ENCODE measurements around the gene KIR2DL3. TPM values are rescaled to one million over a fixed set of nuclear protein-coding genes. Genes with fewer than 3 reads are reported as not detected.
"Not testable (repeated sequence)": the region's sequence is repeated elsewhere in the genome, so short reads cannot be mapped to it uniquely, and the experiment has no call there.

KIR2DL3 gene
- total RNA-seq: not detected

DNA sequence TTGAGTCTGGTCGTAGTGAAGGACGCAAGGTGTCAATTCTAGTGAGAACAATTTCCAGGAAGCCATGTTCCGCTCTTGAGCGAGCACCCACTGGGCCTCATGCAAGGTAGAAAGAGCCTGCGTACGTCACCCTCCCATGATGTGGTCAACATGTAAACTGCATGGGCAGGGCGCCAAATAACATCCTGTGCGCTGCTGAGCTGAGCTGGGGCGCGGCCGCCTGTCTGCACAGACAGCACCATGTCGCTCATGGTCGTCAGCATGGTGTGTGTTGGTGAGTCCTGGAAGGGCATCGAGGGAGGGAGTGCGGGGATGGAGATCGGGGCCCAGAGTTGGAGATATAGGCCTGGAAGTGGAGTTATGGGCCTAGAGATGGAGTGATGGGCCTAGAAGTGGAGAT lies at the start of gene KIR2DL3:
KIR2DL3 (plus strand) TSS at position 208 of the 400 bp plus-strand sequence; CDS start at position 241, 33 bp downstream.
- not testable (repeated sequence) for H3K36me3 ChIP-seq (ENCODE audit: control insufficient read depth in 3 of 3, insufficient read depth in 3 of 3, low read length in 3 of 3); H3K9me3 ChIP-seq (ENCODE audit: control insufficient read depth in 3 of 3, low read length in 3 of 3); H3K9ac ChIP-seq (ENCODE audit: low read depth in 1 of 3, low read length in 3 of 3); H3K27ac ChIP-seq (ENCODE audit: low read depth, low read length); H3K27me3 ChIP-seq (ENCODE audit: control insufficient read depth in 3 of 3, insufficient read depth in 3 of 3, low read length in 3 of 3); H3K4me3 ChIP-seq (ENCODE audit: low read length in 3 of 3); H3K4me1 ChIP-seq (ENCODE audit: control insufficient read depth in 3 of 3, insufficient read depth in 3 of 3, low read length in 3 of 3)

DNA sequence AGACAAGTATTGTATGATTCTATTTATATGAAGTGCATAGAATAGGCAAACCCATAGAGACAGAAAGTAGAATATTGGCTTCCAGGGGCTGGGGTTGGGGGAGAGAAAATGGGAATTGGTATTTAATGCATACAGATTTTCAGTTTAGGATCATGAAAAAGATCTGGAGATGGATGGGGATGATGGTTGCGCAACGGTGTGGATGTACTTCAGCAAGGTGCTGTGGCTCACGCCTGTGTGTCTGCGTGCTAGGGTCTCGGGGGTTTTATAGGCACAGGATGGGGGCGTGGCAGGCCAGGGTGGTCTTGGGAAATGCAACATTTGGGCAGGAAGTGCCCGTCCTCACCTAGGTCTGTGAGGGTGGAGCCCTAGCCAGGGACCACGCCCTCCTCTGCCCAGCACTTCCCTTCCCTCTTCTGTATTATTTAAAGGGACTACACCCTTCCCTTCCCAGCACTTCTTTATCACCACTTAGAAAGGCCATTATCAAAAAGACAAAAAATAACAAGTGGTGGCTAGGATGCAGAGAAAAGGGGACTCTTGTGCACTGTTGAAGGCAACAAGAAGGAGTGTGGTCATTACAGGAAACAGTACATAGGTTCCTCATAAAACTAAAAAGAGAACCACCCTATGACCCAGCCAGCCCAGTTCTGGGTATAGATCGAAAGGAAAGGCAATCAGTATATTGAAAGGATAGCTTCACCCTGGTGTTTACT lies 46.6 kb upstream of the KIR2DL3 start:
- H3K9me3 ChIP-seq (ENCODE audit: control insufficient read depth in 3 of 3, low read length in 3 of 3): no peaks in the 10 kb centered on the region
- no peaks in the 10 kb centered on the region for H3K4me1 ChIP-seq (ENCODE audit: control insufficient read depth in 3 of 3, insufficient read depth in 3 of 3, low read length in 3 of 3)
- no peaks in the 10 kb centered on the region for H3K36me3 ChIP-seq (ENCODE audit: control insufficient read depth in 3 of 3, insufficient read depth in 3 of 3, low read length in 3 of 3)
- peaks cover 0 to 4% (median 3%) of the 10 kb centered on the region in 3 donors for H3K27me3 ChIP-seq (ENCODE audit: control insufficient read depth in 3 of 3, insufficient read depth in 3 of 3, low read length in 3 of 3)
- no peak overlapping the region for H3K4me3 ChIP-seq (ENCODE audit: low read length in 3 of 3)
- no peak overlapping the region for H3K9ac ChIP-seq (ENCODE audit: low read depth in 1 of 3, low read length in 3 of 3)
- no peak overlapping the region for H3K27ac ChIP-seq (ENCODE audit: low read depth, low read length)

DNA sequence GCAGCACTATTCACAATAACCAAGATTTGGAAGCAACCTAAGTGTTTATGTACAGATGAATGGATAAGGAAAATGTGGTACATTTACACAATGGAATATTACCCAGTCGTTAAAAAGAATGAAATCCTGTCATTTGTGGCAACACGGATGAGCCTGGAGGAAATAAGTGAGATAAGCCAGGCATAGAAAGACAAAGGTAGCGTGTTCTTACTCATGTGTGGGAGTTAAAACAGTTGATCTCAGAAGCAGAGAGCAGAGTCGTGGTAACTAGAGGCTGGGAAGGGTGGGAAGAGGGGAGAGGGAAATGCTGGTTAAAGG lies 46.1 kb upstream of the KIR2DL3 start:
- no peaks in the 10 kb centered on the region for H3K9me3 ChIP-seq (ENCODE audit: control insufficient read depth in 3 of 3, low read length in 3 of 3)

DNA sequence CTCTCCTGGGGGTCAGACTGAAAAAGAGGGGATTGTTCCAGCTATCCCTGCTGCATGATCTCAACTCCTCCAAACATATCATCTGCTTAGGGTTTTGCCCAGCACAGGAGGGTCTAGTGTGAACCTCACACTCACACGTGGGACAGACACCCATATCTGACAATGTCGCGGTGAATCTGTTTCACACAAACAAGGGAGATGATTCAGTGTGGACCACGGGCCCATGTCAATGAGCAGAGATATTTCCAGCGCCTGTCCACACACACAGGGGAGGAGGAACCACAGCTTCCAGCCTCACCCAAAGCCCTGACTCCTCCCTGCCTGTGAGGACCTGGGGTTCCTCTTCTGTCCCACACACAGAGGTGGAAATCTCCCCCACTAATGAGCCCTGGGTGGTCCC lies 43.7 kb upstream of the KIR2DL3 start:
- H3K9ac ChIP-seq (ENCODE audit: low read depth in 1 of 3, low read length in 3 of 3): no peak overlapping the region
- H3K27ac ChIP-seq (ENCODE audit: low read depth, low read length): no peak overlapping the region
- H3K27me3 ChIP-seq (ENCODE audit: control insufficient read depth in 3 of 3, insufficient read depth in 3 of 3, low read length in 3 of 3): peaks cover 0 to 4% (median 3%) of the 10 kb centered on the region in 3 donors
- no peaks in the 10 kb centered on the region for H3K9me3 ChIP-seq (ENCODE audit: control insufficient read depth in 3 of 3, low read length in 3 of 3)
- H3K36me3 ChIP-seq (ENCODE audit: control insufficient read depth in 3 of 3, insufficient read depth in 3 of 3, low read length in 3 of 3): no peaks in the 10 kb centered on the region
- no peaks in the 10 kb centered on the region for H3K4me1 ChIP-seq (ENCODE audit: control insufficient read depth in 3 of 3, insufficient read depth in 3 of 3, low read length in 3 of 3)
- H3K4me3 ChIP-seq (ENCODE audit: low read length in 3 of 3): no peak overlapping the region

More for the DNA sequence above, 46.1 kb upstream of the KIR2DL3 start:
- H3K27ac ChIP-seq (ENCODE audit: low read depth, low read length): no peak overlapping the region
- no peak overlapping the region for H3K9ac ChIP-seq (ENCODE audit: low read depth in 1 of 3, low read length in 3 of 3)
- no peak overlapping the region for H3K4me3 ChIP-seq (ENCODE audit: low read length in 3 of 3)
- H3K36me3 ChIP-seq (ENCODE audit: control insufficient read depth in 3 of 3, insufficient read depth in 3 of 3, low read length in 3 of 3): no peaks in the 10 kb centered on the region
- no peaks in the 10 kb centered on the region for H3K4me1 ChIP-seq (ENCODE audit: control insufficient read depth in 3 of 3, insufficient read depth in 3 of 3, low read length in 3 of 3)
- peaks cover 0 to 4% (median 3%) of the 10 kb centered on the region in 3 donors for H3K27me3 ChIP-seq (ENCODE audit: control insufficient read depth in 3 of 3, insufficient read depth in 3 of 3, low read length in 3 of 3)

DNA sequence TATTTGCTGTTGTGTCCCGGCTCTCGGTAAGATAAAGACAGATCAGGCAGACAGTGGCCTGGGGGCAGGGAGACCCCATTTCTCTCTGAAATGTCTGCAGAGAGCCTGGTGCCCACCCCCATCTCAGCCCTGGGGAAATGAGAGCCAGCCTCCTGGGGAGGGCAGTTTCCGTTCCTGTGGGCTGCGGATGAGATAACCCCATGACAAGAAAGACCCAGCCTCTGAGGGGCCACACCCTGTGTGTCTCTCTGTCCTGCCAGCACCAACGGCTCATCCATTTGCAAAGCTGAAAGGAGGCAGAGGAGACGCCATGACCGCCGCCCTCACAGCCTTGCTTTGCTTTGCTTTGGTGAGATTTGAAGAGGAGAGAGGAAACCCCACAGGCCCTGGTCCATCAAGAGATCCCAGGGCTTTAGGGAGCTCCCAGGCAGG lies 42.2 kb upstream of the KIR2DL3 start:
- Histone ChIP-seq H3K36me3 (ENCODE audit: control insufficient read depth in 3 of 3, insufficient read depth in 3 of 3, low read length in 3 of 3) (no peaks in the 10 kb centered on the region), H3K27me3 (ENCODE audit: control insufficient read depth in 3 of 3, insufficient read depth in 3 of 3, low read length in 3 of 3) (peaks cover 0 to 4% (median 0%) of the 10 kb centered on the region in 3 donors), H3K4me3 (ENCODE audit: low read length in 3 of 3) (no peak overlapping the region), H3K27ac (ENCODE audit: low read depth, low read length) (no peak overlapping the region), H3K9ac (ENCODE audit: low read depth in 1 of 3, low read length in 3 of 3) (no peak overlapping the region), H3K4me1 (ENCODE audit: control insufficient read depth in 3 of 3, insufficient read depth in 3 of 3, low read length in 3 of 3) (no peaks in the 10 kb centered on the region), H3K9me3 (ENCODE audit: control insufficient read depth in 3 of 3, low read length in 3 of 3) (no peaks in the 10 kb centered on the region)

DNA sequence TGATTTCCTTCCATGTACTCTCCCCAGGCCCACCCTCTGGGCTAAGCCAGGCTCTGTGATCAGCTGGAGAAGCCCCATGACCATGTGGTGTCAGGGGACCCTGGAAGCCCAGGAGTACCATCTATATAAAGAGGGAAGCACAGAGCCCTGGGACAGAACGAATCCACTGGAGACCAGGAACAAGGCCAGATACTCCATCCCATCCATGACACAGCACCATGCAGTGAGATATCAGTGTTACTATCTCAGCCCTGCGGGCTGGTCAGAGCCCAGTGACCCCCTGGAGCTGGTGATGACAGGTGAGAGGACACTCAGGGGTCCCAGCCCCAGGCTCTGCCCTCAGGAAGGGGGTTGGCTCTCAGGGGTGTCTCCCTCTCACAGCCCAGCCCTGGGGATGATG lies 41.5 kb upstream of the KIR2DL3 start:
- Histone ChIP-seq H3K9ac (ENCODE audit: low read depth in 1 of 3, low read length in 3 of 3) (no peak overlapping the region), H3K9me3 (ENCODE audit: control insufficient read depth in 3 of 3, low read length in 3 of 3) (no peaks in the 10 kb centered on the region), H3K4me3 (ENCODE audit: low read length in 3 of 3) (no peak overlapping the region), H3K27ac (ENCODE audit: low read depth, low read length) (no peak overlapping the region), H3K27me3 (ENCODE audit: control insufficient read depth in 3 of 3, insufficient read depth in 3 of 3, low read length in 3 of 3) (peaks cover 0 to 4% (median 0%) of the 10 kb centered on the region in 3 donors), H3K36me3 (ENCODE audit: control insufficient read depth in 3 of 3, insufficient read depth in 3 of 3, low read length in 3 of 3) (no peaks in the 10 kb centered on the region), H3K4me1 (ENCODE audit: control insufficient read depth in 3 of 3, insufficient read depth in 3 of 3, low read length in 3 of 3) (no peaks in the 10 kb centered on the region)

DNA sequence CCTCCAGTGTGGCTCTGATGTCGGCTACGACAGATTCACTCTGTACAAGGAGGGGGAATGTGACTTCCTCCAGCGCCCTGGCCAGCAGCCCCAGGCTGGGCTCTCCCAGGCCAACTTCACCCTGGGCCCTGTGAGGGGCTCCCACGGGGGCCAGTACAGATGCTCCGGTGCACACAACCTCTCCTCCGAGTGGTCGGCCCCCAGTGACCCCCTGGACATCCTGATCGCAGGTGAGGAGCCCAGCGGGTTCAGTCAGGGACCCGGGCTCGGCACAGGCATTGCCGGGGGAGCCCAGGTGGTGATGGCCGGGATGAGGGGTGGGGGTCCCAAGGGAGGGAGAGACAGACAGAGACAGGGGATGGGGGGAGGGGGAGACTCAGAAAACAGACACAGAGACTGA lies 40.6 kb upstream of the KIR2DL3 start:
- not testable (repeated sequence) for H3K27me3 ChIP-seq (ENCODE audit: control insufficient read depth in 3 of 3, insufficient read depth in 3 of 3, low read length in 3 of 3); H3K9ac ChIP-seq (ENCODE audit: low read depth in 1 of 3, low read length in 3 of 3)

DNA sequence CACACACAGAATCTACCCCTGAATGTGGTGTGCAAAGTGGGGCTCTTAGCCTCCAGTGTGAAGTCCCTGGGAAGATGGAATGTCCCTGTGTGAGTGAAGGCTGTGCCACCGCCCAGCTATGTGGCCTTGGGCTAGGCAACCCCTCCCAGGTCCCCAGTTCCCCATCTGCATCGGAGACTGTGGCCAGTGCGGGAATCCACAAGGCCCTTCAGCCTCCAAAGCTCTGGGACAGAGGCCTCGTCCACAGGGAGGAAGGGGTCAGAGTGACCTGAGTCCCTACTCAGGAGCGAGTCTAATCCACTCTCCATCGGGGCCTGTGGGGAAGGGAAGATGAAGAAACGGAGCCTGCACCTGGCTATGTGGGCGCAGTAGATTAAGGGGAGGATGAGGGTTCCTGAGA lies 33.4 kb upstream of the KIR2DL3 start:
- H3K27me3 ChIP-seq (ENCODE audit: control insufficient read depth in 3 of 3, insufficient read depth in 3 of 3, low read length in 3 of 3): peaks cover 3 to 6% (median 3%) of the 10 kb centered on the region in 3 donors
- no peaks in the 10 kb centered on the region for H3K9me3 ChIP-seq (ENCODE audit: control insufficient read depth in 3 of 3, low read length in 3 of 3)
- H3K4me1 ChIP-seq (ENCODE audit: control insufficient read depth in 3 of 3, insufficient read depth in 3 of 3, low read length in 3 of 3): no peaks in the 10 kb centered on the region
- H3K9ac ChIP-seq (ENCODE audit: low read depth in 1 of 3, low read length in 3 of 3): no peak overlapping the region
- H3K36me3 ChIP-seq (ENCODE audit: control insufficient read depth in 3 of 3, insufficient read depth in 3 of 3, low read length in 3 of 3): no peaks in the 10 kb centered on the region
- H3K4me3 ChIP-seq (ENCODE audit: low read length in 3 of 3): no peak overlapping the region
- no peak overlapping the region for H3K27ac ChIP-seq (ENCODE audit: low read depth, low read length)

More for the DNA sequence above, 40.6 kb upstream of the KIR2DL3 start:
- H3K27ac ChIP-seq (ENCODE audit: low read depth, low read length); H3K4me3 ChIP-seq (ENCODE audit: low read length in 3 of 3); H3K36me3 ChIP-seq (ENCODE audit: control insufficient read depth in 3 of 3, insufficient read depth in 3 of 3, low read length in 3 of 3); H3K9me3 ChIP-seq (ENCODE audit: control insufficient read depth in 3 of 3, low read length in 3 of 3); H3K4me1 ChIP-seq (ENCODE audit: control insufficient read depth in 3 of 3, insufficient read depth in 3 of 3, low read length in 3 of 3): not testable (repeated sequence)

DNA sequence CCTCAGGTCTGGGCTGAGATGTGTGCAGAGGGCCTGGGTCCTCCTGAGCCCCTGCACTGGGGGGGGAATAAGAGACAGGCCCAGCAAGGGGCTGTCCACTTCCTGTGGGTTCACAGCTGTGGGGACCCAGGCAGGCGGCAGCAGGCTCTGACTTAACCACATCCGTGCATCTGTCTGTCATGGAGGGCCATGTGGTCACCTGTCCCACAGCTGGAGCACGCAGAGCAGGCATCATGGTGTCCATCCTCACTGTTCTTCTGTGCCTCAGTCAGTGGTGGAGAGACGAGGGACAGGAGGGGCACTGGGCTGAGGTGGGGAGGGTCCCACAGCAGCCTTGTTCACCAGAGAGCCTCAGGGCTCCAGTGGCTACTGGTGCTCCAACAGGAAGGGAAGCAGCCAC lies 30.4 kb upstream of the KIR2DL3 start:
- H3K36me3 ChIP-seq (ENCODE audit: control insufficient read depth in 3 of 3, insufficient read depth in 3 of 3, low read length in 3 of 3): no peaks in the 10 kb centered on the region
- no peaks in the 10 kb centered on the region for H3K9me3 ChIP-seq (ENCODE audit: control insufficient read depth in 3 of 3, low read length in 3 of 3)
- no peak overlapping the region for H3K27ac ChIP-seq (ENCODE audit: low read depth, low read length)
- peaks cover 3 to 6% (median 3%) of the 10 kb centered on the region in 3 donors for H3K27me3 ChIP-seq (ENCODE audit: control insufficient read depth in 3 of 3, insufficient read depth in 3 of 3, low read length in 3 of 3)
- H3K4me1 ChIP-seq (ENCODE audit: control insufficient read depth in 3 of 3, insufficient read depth in 3 of 3, low read length in 3 of 3): no peaks in the 10 kb centered on the region
- H3K4me3 ChIP-seq (ENCODE audit: low read length in 3 of 3): no peak overlapping the region
- no peak overlapping the region for H3K9ac ChIP-seq (ENCODE audit: low read depth in 1 of 3, low read length in 3 of 3)

DNA sequence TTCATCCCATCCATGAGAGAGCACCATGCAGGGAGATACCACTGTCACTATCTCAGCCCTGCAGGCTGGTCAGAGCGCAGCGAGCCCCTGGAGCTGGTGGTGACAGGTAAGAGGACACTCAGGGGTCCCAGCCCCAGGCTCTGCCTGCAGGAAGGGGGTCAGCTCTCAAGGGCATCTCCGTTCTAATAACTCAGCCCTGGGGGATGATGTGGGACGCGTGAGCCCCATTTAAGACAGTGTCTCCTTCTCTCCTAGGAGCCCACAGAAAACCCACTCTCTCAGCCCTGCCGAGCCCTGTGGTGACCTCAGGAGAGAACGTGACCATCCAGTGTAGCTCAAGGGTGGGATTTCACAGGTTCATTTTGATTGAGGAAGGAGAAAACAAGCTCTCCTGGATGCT lies 29.5 kb upstream of the KIR2DL3 start:
- Histone ChIP-seq H3K27me3 (ENCODE audit: control insufficient read depth in 3 of 3, insufficient read depth in 3 of 3, low read length in 3 of 3) (peaks cover 3 to 6% (median 3%) of the 10 kb centered on the region in 3 donors), H3K9me3 (ENCODE audit: control insufficient read depth in 3 of 3, low read length in 3 of 3) (no peaks in the 10 kb centered on the region), H3K9ac (ENCODE audit: low read depth in 1 of 3, low read length in 3 of 3) (no peak overlapping the region), H3K4me1 (ENCODE audit: control insufficient read depth in 3 of 3, insufficient read depth in 3 of 3, low read length in 3 of 3) (no peaks in the 10 kb centered on the region), H3K36me3 (ENCODE audit: control insufficient read depth in 3 of 3, insufficient read depth in 3 of 3, low read length in 3 of 3) (no peaks in the 10 kb centered on the region), H3K27ac (ENCODE audit: low read depth, low read length) (no peak overlapping the region), H3K4me3 (ENCODE audit: low read length in 3 of 3) (no peak overlapping the region)
